ENCODE data around the gene NUP98.
"Not testable (repeated sequence)": the region's sequence is repeated elsewhere in the genome, so short reads cannot be mapped to it uniquely, and the experiment has no call there.

GRCh38 chr11:3766836-3767235 lies 30.5 kb downstream of the NUP98 start:
- not testable (repeated sequence) for TF ChIP-seq POLR2A, POLR2AphosphoS5, TAF1, SPI1 (IDR thresholded peaks at IDR 0.05; ENCODE audit: low read depth, low read length)

All from GM12891 (cell line).